Measurements from ENCODE around the gene ACTR1B.
"Not testable (repeated sequence)": the region's sequence is repeated elsewhere in the genome, so short reads cannot be mapped to it uniquely, and the experiment has no call there.

The ACTR1B gene

GRCh38 chr2:97615746-97616145 is 48.1 kb downstream of the ACTR1B start:
- not testable (repeated sequence) for DNase-seq (ENCODE audit: low spot score)

GRCh38 chr2:97611895-97612294 is 51.9 kb downstream of the ACTR1B start:
- DNase-seq (ENCODE audit: low spot score), result not testable (repeated sequence)

GRCh38 chr2:97608745-97609144 is 55.1 kb downstream of the ACTR1B start:
- DNase-seq (ENCODE audit: low spot score), result not testable (repeated sequence)
